Measurements from ENCODE around the gene PLAGL2.
"Not testable (repeated sequence)": the region's sequence is repeated elsewhere in the genome, so short reads cannot be mapped to it uniquely, and the experiment has no call there.

PLAGL2 gene

DNA sequence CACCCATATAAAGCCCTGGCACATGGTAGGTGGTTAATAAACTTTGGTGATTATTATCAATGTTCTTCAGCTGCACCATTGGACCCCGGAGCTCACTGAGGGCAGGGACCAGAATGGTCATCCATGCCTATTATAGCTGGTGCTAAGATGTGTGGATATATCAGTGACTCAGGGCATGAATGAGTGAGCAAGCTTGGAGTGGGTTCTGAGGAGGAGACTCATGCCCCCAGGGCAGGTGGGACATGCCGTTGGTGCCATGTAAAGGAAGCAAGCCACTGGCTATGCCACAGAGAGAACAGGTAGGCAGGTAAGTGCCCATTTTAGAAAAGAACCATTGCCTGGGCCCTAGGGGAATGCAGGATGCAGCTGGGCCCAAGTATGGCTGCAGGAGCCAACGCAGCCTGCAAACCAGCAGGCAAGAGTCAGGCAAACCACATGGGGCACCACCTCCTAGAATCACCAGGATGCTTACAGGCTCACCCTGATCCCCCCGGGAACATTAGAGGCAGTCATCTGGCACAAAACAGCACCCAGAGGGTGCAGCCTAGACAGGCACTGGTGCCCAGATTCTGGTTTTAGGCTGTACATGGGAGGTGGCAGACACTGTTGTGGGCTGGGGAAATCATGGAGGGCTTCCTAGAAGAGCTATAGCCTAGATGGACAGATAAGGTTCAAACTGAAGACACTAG is 23.5 kb downstream of the PLAGL2 start:
- in situ Hi-C loops (cut with MboI; ENCODE audit: low sequenced_read_pairs): no loop called here

DNA sequence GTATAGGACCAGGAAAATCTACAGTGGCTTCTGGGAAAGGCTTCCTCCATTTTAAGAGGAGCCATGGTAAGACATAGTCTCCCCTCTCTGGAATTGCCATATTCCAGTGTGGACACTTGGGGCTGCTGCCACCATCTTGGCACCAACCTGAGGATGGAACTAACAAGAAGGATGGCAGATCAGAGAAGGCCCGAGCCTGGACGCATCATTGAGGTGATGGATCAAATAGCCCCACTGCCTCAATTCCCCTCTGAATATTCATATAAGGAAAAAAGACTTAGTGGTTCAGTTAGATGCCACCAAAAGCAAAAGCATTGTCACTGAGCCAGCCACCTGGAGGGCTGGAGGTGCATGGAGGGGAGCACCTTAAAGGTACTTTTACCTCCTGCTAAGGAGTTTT is 25.9 kb downstream of the PLAGL2 start:
- in situ Hi-C loops (cut with MboI; ENCODE audit: low sequenced_read_pairs): no loop called here

GRCh38 chr20:32179934-32180333 is 27.6 kb downstream of the PLAGL2 start:
- in situ Hi-C loops (cut with MboI; ENCODE audit: low sequenced_read_pairs): no loop called here

GRCh38 chr20:32179515-32179914 is 28.0 kb downstream of the PLAGL2 start:
- in situ Hi-C loops (cut with MboI; ENCODE audit: low sequenced_read_pairs): no loop called here

DNA sequence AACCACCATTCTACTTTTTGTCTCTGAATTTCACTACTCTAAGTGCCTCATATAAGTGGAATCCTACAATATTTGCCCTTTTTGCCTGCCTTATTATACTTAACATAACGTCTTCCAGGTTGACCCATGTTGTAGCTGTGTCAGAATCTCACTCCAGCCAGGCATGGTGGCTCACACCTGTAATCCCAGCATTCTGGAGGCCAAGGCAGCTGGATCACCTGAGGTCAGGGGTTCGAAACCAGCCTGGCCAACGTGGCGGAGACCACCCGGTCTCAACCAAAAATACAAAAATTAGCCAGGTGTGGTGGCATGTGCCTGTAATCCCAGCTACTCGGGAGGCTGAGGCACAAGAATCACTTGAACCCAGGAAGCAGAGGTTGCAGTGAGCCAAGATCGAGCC is 29.8 kb downstream of the PLAGL2 start:
- in situ Hi-C loops (cut with MboI; ENCODE audit: low sequenced_read_pairs): not testable (repeated sequence)

DNA sequence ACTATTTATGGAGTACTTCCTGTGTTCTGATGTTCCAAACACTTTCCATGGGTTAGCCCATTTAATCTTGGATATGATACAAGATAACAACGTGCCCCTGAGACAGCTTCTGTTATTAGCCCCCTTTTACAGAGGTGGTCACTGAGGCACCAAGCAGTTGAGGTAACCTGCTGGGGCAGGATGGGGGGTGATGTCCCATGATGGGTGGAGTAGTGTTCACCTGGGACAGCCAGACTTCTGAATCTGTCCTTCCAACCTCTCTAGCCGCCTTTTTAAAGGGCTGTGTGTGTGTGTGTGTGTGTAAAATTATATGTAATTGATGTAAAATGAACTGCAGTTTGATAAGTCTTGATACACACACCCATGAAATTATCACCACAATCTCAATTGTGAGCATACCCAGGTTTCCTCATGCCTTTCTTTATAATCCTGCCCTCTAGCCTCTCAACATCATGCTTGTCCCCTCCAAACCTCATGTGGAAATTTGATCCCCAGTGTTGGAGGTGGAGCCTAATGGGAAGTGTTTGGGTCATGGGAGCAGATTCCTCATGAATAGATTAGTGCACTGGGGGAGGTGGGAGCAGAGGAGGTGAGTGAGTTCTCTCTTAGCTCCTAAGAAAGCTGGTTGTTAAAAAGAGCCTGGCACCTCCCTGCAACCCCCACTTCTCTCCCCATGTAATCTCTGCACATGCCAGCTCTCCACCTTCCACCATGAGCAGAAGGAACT is 39.2 kb downstream of the PLAGL2 start:
- in situ Hi-C loops (cut with MboI; ENCODE audit: low sequenced_read_pairs): no loop called here

- in situ Hi-C loops (cut with MboI; ENCODE audit: low sequenced_read_pairs): no loop called here
These were observed 40.0 kb downstream of the PLAGL2 start for GRCh38 chr20:32167552-32167951.

DNA sequence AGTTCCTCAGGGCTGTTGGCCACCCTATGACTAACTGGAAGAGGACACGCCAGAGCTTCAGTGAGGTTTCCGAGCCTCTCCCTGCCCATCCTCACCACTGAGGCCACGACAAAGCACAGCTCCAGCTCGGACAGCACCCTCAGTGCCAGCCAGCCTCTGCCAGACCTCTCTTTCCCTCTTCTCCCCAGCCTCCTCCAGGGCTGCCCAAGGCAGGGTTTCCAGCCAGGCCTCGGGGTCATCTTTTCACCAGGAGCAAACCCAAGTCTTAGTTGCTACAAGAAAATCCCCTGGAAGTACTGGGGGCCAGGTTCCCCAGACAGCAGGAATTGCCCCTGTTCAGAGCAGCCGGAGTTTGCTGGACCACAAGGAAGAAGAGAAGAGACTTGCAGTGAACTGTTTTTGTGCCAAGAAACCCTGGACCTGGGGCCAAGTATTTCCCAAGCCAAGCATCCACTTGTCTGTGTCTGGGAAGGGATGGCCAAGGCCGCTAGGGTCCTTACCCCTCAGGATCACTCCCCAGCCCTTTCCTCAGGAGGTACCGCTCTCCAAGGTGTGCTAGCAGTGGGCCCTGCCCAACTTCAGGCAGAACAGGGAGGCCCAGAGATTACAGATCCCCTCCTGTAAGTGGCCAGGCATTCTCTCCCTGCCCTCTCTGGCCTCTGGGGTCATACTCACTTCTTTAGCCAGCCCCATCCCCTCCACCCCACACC is 41.6 kb downstream of the PLAGL2 start:
- in situ Hi-C loops (cut with MboI; ENCODE audit: low sequenced_read_pairs): no loop called here

- in situ Hi-C loops (cut with MboI; ENCODE audit: low sequenced_read_pairs): no loop called here
These were observed 42.4 kb downstream of the PLAGL2 start for GRCh38 chr20:32164984-32165735.

- in situ Hi-C loops (cut with MboI; ENCODE audit: low sequenced_read_pairs): no loop called here
These were observed 43.6 kb downstream of the PLAGL2 start for GRCh38 chr20:32163951-32164350.

DNA sequence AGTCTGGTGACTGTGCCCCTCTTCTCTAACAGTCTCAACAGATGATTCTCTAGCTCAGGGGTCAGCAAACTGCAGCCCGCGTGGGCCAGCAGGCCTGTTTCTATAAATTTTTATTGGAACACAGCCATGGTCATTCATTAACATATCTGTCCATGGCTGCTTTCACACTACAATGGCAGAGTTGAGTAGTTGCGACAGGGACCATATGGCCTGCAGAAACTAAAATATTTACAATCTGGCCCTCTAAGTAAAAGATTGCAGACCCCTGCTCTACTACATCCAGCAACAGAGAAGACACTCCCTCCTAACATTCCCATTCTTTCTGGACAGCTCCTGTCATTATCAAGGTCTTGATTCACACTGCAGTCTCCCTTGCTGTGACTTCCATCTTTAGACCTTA is 45.2 kb downstream of the PLAGL2 start:
- in situ Hi-C loops (cut with MboI; ENCODE audit: low sequenced_read_pairs): no loop called here

DNA sequence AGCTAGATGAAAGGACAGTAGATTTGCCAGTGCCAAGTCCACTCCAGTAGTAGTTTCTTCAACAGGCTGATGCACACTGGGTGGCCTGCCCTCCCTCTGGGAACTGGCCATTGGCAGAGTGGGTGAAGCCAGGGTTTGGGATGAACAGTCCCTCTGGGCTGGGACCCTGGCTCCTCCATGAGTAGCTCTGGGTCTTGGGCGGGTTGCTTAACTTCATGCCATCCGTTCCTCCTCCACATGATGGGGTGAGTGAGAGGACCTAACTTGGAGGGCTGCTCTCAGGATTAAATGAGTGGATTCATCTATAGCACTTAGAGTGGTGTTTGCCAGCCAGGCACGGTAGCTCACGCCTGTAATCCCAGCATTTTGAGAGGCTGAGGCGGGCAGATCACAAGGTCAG is 47.2 kb downstream of the PLAGL2 start:
- in situ Hi-C loops (cut with MboI; ENCODE audit: low sequenced_read_pairs): no loop called here

DNA sequence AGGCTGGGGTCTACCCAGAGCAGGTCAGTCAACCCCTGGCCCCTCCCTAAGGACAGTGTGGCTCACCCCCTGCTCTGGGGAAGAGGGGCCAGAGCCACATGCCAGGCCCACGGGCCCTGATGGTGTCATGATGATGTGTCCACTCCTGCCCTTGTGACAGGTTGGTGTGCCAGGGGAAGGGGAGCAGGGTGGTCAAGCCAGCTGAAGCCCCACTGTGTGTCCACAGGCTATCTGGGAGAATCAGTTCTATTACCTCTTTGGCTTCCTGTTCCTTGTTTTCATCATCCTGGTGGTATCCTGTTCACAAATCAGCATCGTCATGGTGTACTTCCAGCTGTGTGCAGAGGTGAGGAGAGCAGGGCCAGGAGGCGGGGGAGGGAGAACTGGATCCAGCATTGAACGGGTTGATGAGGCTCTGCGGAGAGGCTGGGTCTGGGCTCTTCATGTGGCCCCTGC is 47.7 kb downstream of the PLAGL2 start:
- in situ Hi-C loops (cut with MboI; ENCODE audit: low sequenced_read_pairs): no loop called here

- in situ Hi-C loops (cut with MboI; ENCODE audit: low sequenced_read_pairs): no loop called here
These were observed 48.4 kb downstream of the PLAGL2 start for GRCh38 chr20:32158943-32159660.

- in situ Hi-C loops (cut with MboI; ENCODE audit: low sequenced_read_pairs): no loop called here
These were observed 49.2 kb downstream of the PLAGL2 start for GRCh38 chr20:32158351-32158750.

DNA sequence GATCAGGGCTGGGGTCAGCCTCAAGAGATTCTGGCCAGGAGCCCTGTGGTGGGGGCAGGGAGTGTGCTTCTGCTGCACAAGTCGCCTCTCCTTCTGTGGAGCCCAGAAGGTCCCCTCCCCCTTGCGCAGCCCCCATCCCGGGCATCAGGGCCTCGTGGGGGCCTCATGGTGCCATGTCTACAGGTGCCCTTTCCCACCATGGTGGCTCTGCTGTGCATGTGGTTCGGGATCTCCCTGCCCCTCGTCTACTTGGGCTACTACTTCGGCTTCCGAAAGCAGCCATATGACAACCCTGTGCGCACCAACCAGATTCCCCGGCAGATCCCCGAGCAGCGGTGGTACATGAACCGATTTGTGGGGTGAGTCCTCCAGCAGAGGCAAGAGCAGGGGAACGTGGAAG is 49.9 kb downstream of the PLAGL2 start:
- in situ Hi-C loops (cut with MboI; ENCODE audit: low sequenced_read_pairs): no loop called here

- in situ Hi-C loops (cut with MboI; ENCODE audit: low sequenced_read_pairs): no loop called here
These were observed 52.2 kb downstream of the PLAGL2 start for GRCh38 chr20:32155017-32155981.

DNA sequence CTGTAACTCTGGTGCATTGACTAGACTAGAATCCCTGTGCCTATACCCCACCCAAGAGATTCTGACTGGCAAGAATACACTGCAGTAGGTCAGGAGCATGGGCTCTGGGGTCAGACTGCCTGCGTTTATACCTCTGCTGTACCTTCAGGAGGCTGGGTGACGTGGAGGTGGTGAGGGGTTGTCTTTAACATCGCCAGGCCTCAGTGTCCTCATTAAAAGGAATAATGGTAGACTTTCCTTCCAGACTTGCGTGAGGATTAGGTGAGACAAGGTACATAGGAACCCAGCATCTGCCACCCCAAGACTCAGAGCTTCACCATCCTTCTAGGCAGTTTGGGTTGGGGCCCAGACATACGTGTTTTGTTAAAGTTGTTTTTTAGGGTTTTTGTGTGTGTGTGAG is 53.8 kb downstream of the PLAGL2 start:
- in situ Hi-C loops (cut with MboI; ENCODE audit: low sequenced_read_pairs): no loop called here

DNA sequence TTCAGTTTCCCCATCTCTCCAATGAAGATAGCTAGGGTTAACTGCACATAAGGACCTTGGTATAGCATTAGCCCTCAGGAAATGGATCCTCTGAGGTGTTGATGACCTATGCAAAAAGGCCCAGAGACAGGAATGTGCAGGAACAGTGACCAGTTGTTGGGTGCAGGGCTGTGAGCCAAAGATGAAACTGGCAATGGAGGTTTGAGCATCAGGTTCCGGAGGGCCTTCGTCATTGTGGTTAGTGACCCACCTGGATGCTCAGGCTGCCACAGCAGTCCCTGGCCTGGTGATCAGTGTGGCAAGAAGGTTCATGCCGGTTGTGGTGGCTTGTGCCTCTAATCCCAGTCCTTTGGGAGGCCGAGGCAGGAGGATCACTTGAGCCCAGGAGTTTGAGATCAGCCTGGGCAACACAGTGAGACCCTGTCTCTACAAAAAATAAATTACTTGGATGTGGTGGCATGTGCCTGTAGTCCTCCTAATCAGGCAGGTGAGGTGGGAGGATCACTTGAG is 54.3 kb downstream of the PLAGL2 start:
- in situ Hi-C loops (cut with MboI; ENCODE audit: low sequenced_read_pairs): no loop called here
